Stomach (tissue), 4 donors: Measurements from ENCODE around the gene ANKDD1B.

ENCODE experiments used
- POLR2A ChIP-seq, 4 donors: fragments of 450-650 bp; IDR thresholded peaks; one replicate each; pipeline ENCODE4 v1.6.1; 2016; ENCODE audit warnings: antibody characterized with exemption in 4 of 4, control low read depth in 2 of 4, mild to moderate bottlenecking in 1 of 4, moderate library complexity in 1 of 4
- TF ChIP-seq, protein P1 (sequence below), 7 experiments: fragments of 450-650 bp in 4 of 7; fragments of 200-600 bp in 3 of 7; sonication (generic) in 3 of 7; IDR thresholded peaks; one replicate each; pipeline ENCODE4 v1.5.1; 2016 to 2019; ENCODE audit warnings: antibody characterized with exemption in 7 of 7, control low read depth in 2 of 7, mild to moderate bottlenecking in 1 of 7

DNA sequence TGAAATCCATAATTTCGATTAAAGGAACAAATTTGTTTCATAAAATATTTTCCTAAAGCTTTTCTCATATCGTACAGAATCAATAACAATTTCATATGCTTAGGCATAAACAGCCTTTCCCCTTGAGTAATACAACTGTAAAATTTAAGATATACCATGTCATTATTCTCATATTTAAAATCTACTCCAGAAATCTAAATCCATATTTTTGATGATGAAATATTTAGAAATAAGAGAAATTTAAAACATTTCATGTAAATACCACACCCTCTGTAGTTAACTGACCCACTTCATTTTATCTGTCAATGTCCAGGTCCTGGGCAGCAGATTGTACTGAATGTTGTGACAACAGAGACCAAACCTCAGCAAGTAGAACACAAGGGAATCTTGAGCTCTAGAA, 100.8 kb downstream of the ANKDD1B start:
- TF ChIP-seq, protein P1, sequence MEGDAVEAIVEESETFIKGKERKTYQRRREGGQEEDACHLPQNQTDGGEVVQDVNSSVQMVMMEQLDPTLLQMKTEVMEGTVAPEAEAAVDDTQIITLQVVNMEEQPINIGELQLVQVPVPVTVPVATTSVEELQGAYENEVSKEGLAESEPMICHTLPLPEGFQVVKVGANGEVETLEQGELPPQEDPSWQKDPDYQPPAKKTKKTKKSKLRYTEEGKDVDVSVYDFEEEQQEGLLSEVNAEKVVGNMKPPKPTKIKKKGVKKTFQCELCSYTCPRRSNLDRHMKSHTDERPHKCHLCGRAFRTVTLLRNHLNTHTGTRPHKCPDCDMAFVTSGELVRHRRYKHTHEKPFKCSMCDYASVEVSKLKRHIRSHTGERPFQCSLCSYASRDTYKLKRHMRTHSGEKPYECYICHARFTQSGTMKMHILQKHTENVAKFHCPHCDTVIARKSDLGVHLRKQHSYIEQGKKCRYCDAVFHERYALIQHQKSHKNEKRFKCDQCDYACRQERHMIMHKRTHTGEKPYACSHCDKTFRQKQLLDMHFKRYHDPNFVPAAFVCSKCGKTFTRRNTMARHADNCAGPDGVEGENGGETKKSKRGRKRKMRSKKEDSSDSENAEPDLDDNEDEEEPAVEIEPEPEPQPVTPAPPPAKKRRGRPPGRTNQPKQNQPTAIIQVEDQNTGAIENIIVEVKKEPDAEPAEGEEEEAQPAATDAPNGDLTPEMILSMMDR (IDR thresholded peaks at IDR 0.05): no peak
- no peak for TF ChIP-seq POLR2A (IDR thresholded peaks at IDR 0.05)
